ENCODE results near the gene KYNU.

KYNU gene

GRCh38 chr2:142973160-142973821 lies 95.8 kb downstream of the KYNU start:
- DNase-seq, result no peak

- no peak for DNase-seq
Observed at GRCh38 chr2:142973822-142974207, 96.4 kb downstream of the KYNU start.

- DNase-seq, result no peak
Observed at GRCh38 chr2:142974288-142975024, 97.0 kb downstream of the KYNU start.

- no peak for DNase-seq
Observed at GRCh38 chr2:142975239-142975638, 97.8 kb downstream of the KYNU start.

GRCh38 chr2:142980246-142981068 lies 103.0 kb downstream of the KYNU start:
- no peak for DNase-seq

- DNase-seq, result no peak
Observed at GRCh38 chr2:142981069-142981378, 103.6 kb downstream of the KYNU start.

GRCh38 chr2:142981756-142982155 lies 104.3 kb downstream of the KYNU start:
- DNase-seq, result no peak

- DNase-seq, result no peak
Observed at GRCh38 chr2:142983174-142983573, 105.7 kb downstream of the KYNU start.

- DNase-seq, result no peak
Observed at GRCh38 chr2:142984657-142985056, 107.2 kb downstream of the KYNU start.

GRCh38 chr2:142987044-142987443 lies 109.6 kb downstream of the KYNU start:
- DNase-seq, result no peak

- no peak for DNase-seq
Observed at GRCh38 chr2:142989273-142990204, 112.1 kb downstream of the KYNU start.

GRCh38 chr2:142991295-142991694 lies 113.8 kb downstream of the KYNU start:
- DNase-seq, result no peak

- DNase-seq, result no peak
Observed at GRCh38 chr2:142992840-142993239, 115.4 kb downstream of the KYNU start.

GRCh38 chr2:142993771-142994170 lies 116.3 kb downstream of the KYNU start:
- no peak for DNase-seq

GRCh38 chr2:142994665-142995064 lies 117.2 kb downstream of the KYNU start:
- no peak for DNase-seq

- DNase-seq, result no peak
Observed at GRCh38 chr2:142997231-142997630, 119.8 kb downstream of the KYNU start.

- no peak for DNase-seq
Observed at GRCh38 chr2:143000599-143000998, 123.1 kb downstream of the KYNU start.

GRCh38 chr2:143001501-143001900 lies 124.0 kb downstream of the KYNU start:
- DNase-seq, result no peak

- no peak for DNase-seq
Observed at GRCh38 chr2:143015656-143016055, 138.2 kb downstream of the KYNU start.

GRCh38 chr2:143026411-143027054 lies 149.1 kb downstream of the KYNU start:
- DNase-seq, result no peak

GRCh38 chr2:143029141-143029540 lies 151.7 kb downstream of the KYNU start:
- no peak for DNase-seq

- no peak for DNase-seq
Observed at GRCh38 chr2:143030127-143030526, 152.7 kb downstream of the KYNU start.
